MG63 (cell line): ENCODE data around the gene DPH6. TPM values are rescaled to one million over a fixed set of nuclear protein-coding genes. Genes with fewer than 3 reads are reported as not detected.
"Not testable (repeated sequence)": the region's sequence is repeated elsewhere in the genome, so short reads cannot be mapped to it uniquely, and the experiment has no call there.

ENCODE experiments used
- DNase-seq: peaks from one replicate; pipeline ENCODE4 v3.0.0-alpha.2; 2020
- H3K27me3 ChIP-seq: fragments of 250-450 bp; sonication (Bioruptor Pico); 2 replicates; pipeline ENCODE4 v1.5.1; 2020; ENCODE audit warnings: mild to moderate bottlenecking, moderate library complexity
- H3K36me3 ChIP-seq: fragments of 250-450 bp; sonication (Bioruptor Pico); 2 replicates; pipeline ENCODE4 v1.5.1; 2020; ENCODE audit warnings: mild to moderate bottlenecking, moderate library complexity
- H3K4me3 ChIP-seq: fragments of 250-450 bp; sonication (Bioruptor Pico); 2 replicates; pipeline ENCODE4 v1.5.1; 2020; ENCODE audit warnings: mild to moderate bottlenecking, moderate library complexity
- H3K9me3 ChIP-seq: fragments of 250-450 bp; sonication (Bioruptor Pico); 2 replicates; pipeline ENCODE4 v1.5.1; 2020; ENCODE audit warnings: mild to moderate bottlenecking, moderate library complexity
- total RNA-seq: library from RNA; depleted of rRNA; stranded (reverse); fragments of >200 nt; shearing (Covaris generic); gene quantifications from 2 replicates; pipeline ENCODE4 v1.2.3, GENCODE V29; 2014; ENCODE audit warnings: low replicate concordance; rRNA removed

DPH6 gene
- 13.8 and 23.2 TPM in 2 replicates for total RNA-seq

- Histone ChIP-seq H3K4me3 (peak within 1 kb of the TSS; percentile 81), H3K27me3 (no peaks in the 10 kb centered on the region), H3K36me3 (no peaks in the 10 kb centered on the region), H3K9me3 (no peaks in the 10 kb centered on the region)
- peak; percentile 85 for DNase-seq
Observed at GRCh38 chr15:35545824-35546510, at the start of gene DPH6. DPH6 (minus strand) TSS chr15:35546165; CDS start chr15:35546141, 24 bp downstream.

- DNase-seq: no peak
- no peaks in the 10 kb centered on the region for H3K27me3 ChIP-seq
- no peaks in the 10 kb centered on the region for H3K36me3 ChIP-seq
- no peaks in the 10 kb centered on the region; the same call in 1 of the 2 replicates for H3K9me3 ChIP-seq
- H3K4me3 ChIP-seq: no peak overlapping the region
Observed at GRCh38 chr15:35595656-35596055, 49.7 kb upstream of the DPH6 start.

GRCh38 chr15:35591987-35592386 is 46.0 kb upstream of the DPH6 start:
- H3K4me3 ChIP-seq, H3K36me3 ChIP-seq, DNase-seq, H3K9me3 ChIP-seq, H3K27me3 ChIP-seq: not testable (repeated sequence)

- no peaks in the 10 kb centered on the region for H3K36me3 ChIP-seq
- DNase-seq: no peak
- no peaks in the 10 kb centered on the region for H3K27me3 ChIP-seq
- H3K9me3 ChIP-seq: no peaks in the 10 kb centered on the region
- H3K4me3 ChIP-seq: no peak overlapping the region
Observed at GRCh38 chr15:35583863-35584528, 38.0 kb upstream of the DPH6 start.

GRCh38 chr15:35580606-35581005 is 34.6 kb upstream of the DPH6 start:
- no peaks in the 10 kb centered on the region for H3K36me3 ChIP-seq
- no peaks in the 10 kb centered on the region for H3K9me3 ChIP-seq
- DNase-seq: no peak
- no peaks in the 10 kb centered on the region for H3K27me3 ChIP-seq
- H3K4me3 ChIP-seq: no peak overlapping the region

- Histone ChIP-seq H3K9me3 (no peaks in the 10 kb centered on the region), H3K4me3 (no peak overlapping the region), H3K36me3 (no peaks in the 10 kb centered on the region), H3K27me3 (no peaks in the 10 kb centered on the region)
- no peak for DNase-seq
Observed at GRCh38 chr15:35567392-35567791, 21.4 kb upstream of the DPH6 start.

- Histone ChIP-seq H3K9me3 (no peaks in the 10 kb centered on the region), H3K36me3 (no peaks in the 10 kb centered on the region), H3K27me3 (no peaks in the 10 kb centered on the region), H3K4me3 (no peak overlapping the region)
- DNase-seq: no peak
Observed at GRCh38 chr15:35566991-35567390, 21.0 kb upstream of the DPH6 start.

GRCh38 chr15:35565901-35566300 is 19.9 kb upstream of the DPH6 start:
- H3K27me3 ChIP-seq: no peaks in the 10 kb centered on the region
- no peaks in the 10 kb centered on the region for H3K9me3 ChIP-seq
- no peak overlapping the region for H3K4me3 ChIP-seq
- no peak for DNase-seq
- H3K36me3 ChIP-seq: no peaks in the 10 kb centered on the region

- H3K9me3 ChIP-seq: no peaks in the 10 kb centered on the region
- no peaks in the 10 kb centered on the region for H3K36me3 ChIP-seq
- DNase-seq: no peak
- no peaks in the 10 kb centered on the region for H3K27me3 ChIP-seq
- H3K4me3 ChIP-seq: no peak overlapping the region
Observed at GRCh38 chr15:35562641-35563040, 16.7 kb upstream of the DPH6 start.

- Histone ChIP-seq H3K9me3 (no peaks in the 10 kb centered on the region), H3K27me3 (no peaks in the 10 kb centered on the region), H3K4me3 (no peak overlapping the region), H3K36me3 (no peaks in the 10 kb centered on the region)
- no peak for DNase-seq
Observed at GRCh38 chr15:35561308-35561707, 15.3 kb upstream of the DPH6 start.

GRCh38 chr15:35560870-35561269 is 14.9 kb upstream of the DPH6 start:
- no peak for DNase-seq
- Histone ChIP-seq H3K36me3 (no peaks in the 10 kb centered on the region), H3K9me3 (no peaks in the 10 kb centered on the region), H3K27me3 (no peaks in the 10 kb centered on the region), H3K4me3 (no peak overlapping the region)

GRCh38 chr15:35560258-35560657 is 14.3 kb upstream of the DPH6 start:
- no peak for DNase-seq
- no peaks in the 10 kb centered on the region for H3K9me3 ChIP-seq
- H3K36me3 ChIP-seq: no peaks in the 10 kb centered on the region
- no peak overlapping the region for H3K4me3 ChIP-seq
- H3K27me3 ChIP-seq: no peaks in the 10 kb centered on the region

GRCh38 chr15:35559683-35560082 is 13.7 kb upstream of the DPH6 start:
- Histone ChIP-seq H3K36me3 (no peaks in the 10 kb centered on the region), H3K4me3 (no peak overlapping the region), H3K9me3 (no peaks in the 10 kb centered on the region), H3K27me3 (no peaks in the 10 kb centered on the region)
- DNase-seq: no peak

- Histone ChIP-seq H3K4me3 (no peak overlapping the region), H3K9me3 (no peaks in the 10 kb centered on the region), H3K27me3 (no peaks in the 10 kb centered on the region), H3K36me3 (no peaks in the 10 kb centered on the region)
- DNase-seq: peak; percentile 17
Observed at GRCh38 chr15:35557544-35557943, 11.6 kb upstream of the DPH6 start.

GRCh38 chr15:35557012-35557411 is 11.0 kb upstream of the DPH6 start:
- no peaks in the 10 kb centered on the region for H3K9me3 ChIP-seq
- no peak for DNase-seq
- H3K4me3 ChIP-seq: no peak overlapping the region

GRCh38 chr15:35555244-35555643 is 9.3 kb upstream of the DPH6 start:
- H3K9me3 ChIP-seq: no peaks in the 10 kb centered on the region
- H3K4me3 ChIP-seq: no peak overlapping the region
- H3K36me3 ChIP-seq: no peaks in the 10 kb centered on the region
- no peaks in the 10 kb centered on the region for H3K27me3 ChIP-seq
- DNase-seq: no peak

More at GRCh38 chr15:35557012-35557411, 11.0 kb upstream of the DPH6 start:
- no peaks in the 10 kb centered on the region for H3K27me3 ChIP-seq
- H3K36me3 ChIP-seq: no peaks in the 10 kb centered on the region

GRCh38 chr15:35550957-35551356 is 5.0 kb upstream of the DPH6 start:
- Histone ChIP-seq H3K4me3 (no peak overlapping the region), H3K27me3 (no peaks in the 10 kb centered on the region), H3K9me3 (no peaks in the 10 kb centered on the region), H3K36me3 (no peaks in the 10 kb centered on the region)
- no peak for DNase-seq

- Histone ChIP-seq H3K9me3 (no peaks in the 10 kb centered on the region), H3K4me3 (no peak overlapping the region), H3K27me3 (no peaks in the 10 kb centered on the region), H3K36me3 (no peaks in the 10 kb centered on the region)
- DNase-seq: no peak
Observed at GRCh38 chr15:35549567-35549966, 3.6 kb upstream of the DPH6 start.
